SK-N-SH treated with all-trans-retinoic acid at 6 μM for 48 hours (cell line): ENCODE results near the gene PDZD2.

ENCODE experiments used
- ATAC-seq: fragments of 200-7000 bp; cut with Tn5 transposase; 3 replicates; pipeline ENCODE4 v1.9.1; 2020; ENCODE audit warnings: mild to moderate bottlenecking, moderate library complexity
- ARNTL ChIP-seq: fragments of 450-650 bp; formaldehyde crosslinking; IDR thresholded peaks from 2 replicates; pipeline ENCODE4 v1.5.0; 2020; ENCODE audit warnings: low read depth, mild to moderate bottlenecking, moderate library complexity, borderline replicate concordance
- BACH2 ChIP-seq: fragments of 250-450 bp; sonication (Bioruptor Pico); IDR thresholded peaks from 2 replicates; pipeline ENCODE4 v1.9.0; 2021; ENCODE audit warnings: mild to moderate bottlenecking, borderline replicate concordance
- CSDC2 ChIP-seq: fragments of 250-450 bp; sonication (Bioruptor Pico); IDR thresholded peaks from 2 replicates; pipeline ENCODE4 v1.5.0; 2020; ENCODE audit warnings: mild to moderate bottlenecking, moderate library complexity
- ESRRG ChIP-seq: fragments of 250-450 bp; sonication (Bioruptor Pico); IDR thresholded peaks from 2 replicates; pipeline ENCODE4 v1.6.1; 2021; ENCODE audit warnings: mild to moderate bottlenecking
- GLIS3 ChIP-seq: fragments of 250-450 bp; sonication (Bioruptor Pico); IDR thresholded peaks from 2 replicates; pipeline ENCODE4 v1.5.0; 2020; ENCODE audit warnings: mild to moderate bottlenecking, moderate library complexity
- SNAI2 ChIP-seq: fragments of 250-450 bp; sonication (Bioruptor Pico); IDR thresholded peaks from 2 replicates; pipeline ENCODE4 v1.5.0; 2020; ENCODE audit warnings: mild to moderate bottlenecking, moderate library complexity
- TCF4 ChIP-seq: fragments of 250-450 bp; sonication (Bioruptor Pico); IDR thresholded peaks from 2 replicates; pipeline ENCODE4 v1.8.0; 2021; ENCODE audit warnings: mild to moderate bottlenecking, moderate library complexity, borderline replicate concordance
- TOX ChIP-seq: fragments of 250-450 bp; sonication (Bioruptor Pico); IDR thresholded peaks from 2 replicates; pipeline ENCODE4 v1.8.0; 2021; ENCODE audit warnings: mild to moderate bottlenecking, moderate library complexity, borderline replicate concordance
- TSHZ2 ChIP-seq: fragments of 250-450 bp; sonication (Bioruptor Pico); IDR thresholded peaks from 2 replicates; pipeline ENCODE4 v1.5.0; 2020; ENCODE audit warnings: mild to moderate bottlenecking, moderate library complexity
- ZFP3 ChIP-seq: fragments of 250-450 bp; sonication (Bioruptor Pico); IDR thresholded peaks from 2 replicates; pipeline ENCODE4 v1.5.0; 2020; ENCODE audit warnings: mild to moderate bottlenecking, moderate library complexity
- ZNF565 ChIP-seq: fragments of 450-650 bp; formaldehyde crosslinking; conservative IDR thresholded peaks from 2 replicates; pipeline ENCODE4 v1.5.0; 2020; ENCODE audit warnings: low read depth, mild to moderate bottlenecking, moderate library complexity
- ZNF70 ChIP-seq: fragments of 450-650 bp; formaldehyde crosslinking; IDR thresholded peaks from 2 replicates; pipeline ENCODE4 v1.5.0; 2020; ENCODE audit warnings: mild to moderate bottlenecking, moderate library complexity
- TF ChIP-seq, protein P1 (sequence below): fragments of 250-450 bp; sonication (Bioruptor Pico); IDR thresholded peaks from 2 replicates; pipeline ENCODE4 v1.5.1; 2021; ENCODE audit warnings: mild to moderate bottlenecking, moderate library complexity
- TF ChIP-seq, protein P2 (sequence below): fragments of 250-450 bp; sonication (Bioruptor Pico); IDR thresholded peaks from 2 replicates; pipeline ENCODE4 v1.8.0; 2020; ENCODE audit warnings: mild to moderate bottlenecking, moderate library complexity, borderline replicate concordance
- TF ChIP-seq, protein P3 (sequence below): fragments of 250-450 bp; sonication (Bioruptor Pico); IDR thresholded peaks from 2 replicates; pipeline ENCODE4 v1.8.0; 2021; ENCODE audit warnings: low read depth, mild to moderate bottlenecking, moderate library complexity, borderline replicate concordance
- TF ChIP-seq, protein P4 (sequence below): fragments of 250-450 bp; sonication (Bioruptor Pico); IDR thresholded peaks from 2 replicates; pipeline ENCODE4 v1.5.1; 2020; ENCODE audit warnings: low read depth, mild to moderate bottlenecking, moderate library complexity

Gene PDZD2

GRCh38 chr5:32138839-32139493 is 500.0 kb downstream of the PDZD2 start:
- no peak for TF ChIP-seq SNAI2
- TF ChIP-seq ESRRG (CRISPR knock-in tag): no peak
- TF ChIP-seq, protein P1, sequence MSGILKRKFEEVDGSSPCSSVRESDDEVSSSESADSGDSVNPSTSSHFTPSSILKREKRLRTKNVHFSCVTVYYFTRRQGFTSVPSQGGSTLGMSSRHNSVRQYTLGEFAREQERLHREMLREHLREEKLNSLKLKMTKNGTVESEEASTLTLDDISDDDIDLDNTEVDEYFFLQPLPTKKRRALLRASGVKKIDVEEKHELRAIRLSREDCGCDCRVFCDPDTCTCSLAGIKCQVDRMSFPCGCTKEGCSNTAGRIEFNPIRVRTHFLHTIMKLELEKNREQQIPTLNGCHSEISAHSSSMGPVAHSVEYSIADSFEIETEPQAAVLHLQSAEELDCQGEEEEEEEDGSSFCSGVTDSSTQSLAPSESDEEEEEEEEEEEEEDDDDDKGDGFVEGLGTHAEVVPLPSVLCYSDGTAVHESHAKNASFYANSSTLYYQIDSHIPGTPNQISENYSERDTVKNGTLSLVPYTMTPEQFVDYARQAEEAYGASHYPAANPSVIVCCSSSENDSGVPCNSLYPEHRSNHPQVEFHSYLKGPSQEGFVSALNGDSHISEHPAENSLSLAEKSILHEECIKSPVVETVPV (CRISPR knock-in tag): no peak
- ATAC-seq: no peak

GRCh38 chr5:32143617-32144377 is 504.9 kb downstream of the PDZD2 start:
- no peak for TF ChIP-seq ZFP3
- TF ChIP-seq, protein P1 (CRISPR knock-in tag): no peak
- TF ChIP-seq TCF4 (CRISPR knock-in tag): no peak
- TF ChIP-seq, protein P2, sequence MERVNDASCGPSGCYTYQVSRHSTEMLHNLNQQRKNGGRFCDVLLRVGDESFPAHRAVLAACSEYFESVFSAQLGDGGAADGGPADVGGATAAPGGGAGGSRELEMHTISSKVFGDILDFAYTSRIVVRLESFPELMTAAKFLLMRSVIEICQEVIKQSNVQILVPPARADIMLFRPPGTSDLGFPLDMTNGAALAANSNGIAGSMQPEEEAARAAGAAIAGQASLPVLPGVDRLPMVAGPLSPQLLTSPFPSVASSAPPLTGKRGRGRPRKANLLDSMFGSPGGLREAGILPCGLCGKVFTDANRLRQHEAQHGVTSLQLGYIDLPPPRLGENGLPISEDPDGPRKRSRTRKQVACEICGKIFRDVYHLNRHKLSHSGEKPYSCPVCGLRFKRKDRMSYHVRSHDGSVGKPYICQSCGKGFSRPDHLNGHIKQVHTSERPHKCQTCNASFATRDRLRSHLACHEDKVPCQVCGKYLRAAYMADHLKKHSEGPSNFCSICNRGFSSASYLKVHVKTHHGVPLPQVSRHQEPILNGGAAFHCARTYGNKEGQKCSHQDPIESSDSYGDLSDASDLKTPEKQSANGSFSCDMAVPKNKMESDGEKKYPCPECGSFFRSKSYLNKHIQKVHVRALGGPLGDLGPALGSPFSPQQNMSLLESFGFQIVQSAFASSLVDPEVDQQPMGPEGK (CRISPR knock-in tag): no peak
- TF ChIP-seq SNAI2: no peak
- TF ChIP-seq TSHZ2: no peak
- TF ChIP-seq CSDC2 (CRISPR knock-in tag): no peak
- no peak for TF ChIP-seq GLIS3 (CRISPR knock-in tag)
- TF ChIP-seq, protein P3, sequence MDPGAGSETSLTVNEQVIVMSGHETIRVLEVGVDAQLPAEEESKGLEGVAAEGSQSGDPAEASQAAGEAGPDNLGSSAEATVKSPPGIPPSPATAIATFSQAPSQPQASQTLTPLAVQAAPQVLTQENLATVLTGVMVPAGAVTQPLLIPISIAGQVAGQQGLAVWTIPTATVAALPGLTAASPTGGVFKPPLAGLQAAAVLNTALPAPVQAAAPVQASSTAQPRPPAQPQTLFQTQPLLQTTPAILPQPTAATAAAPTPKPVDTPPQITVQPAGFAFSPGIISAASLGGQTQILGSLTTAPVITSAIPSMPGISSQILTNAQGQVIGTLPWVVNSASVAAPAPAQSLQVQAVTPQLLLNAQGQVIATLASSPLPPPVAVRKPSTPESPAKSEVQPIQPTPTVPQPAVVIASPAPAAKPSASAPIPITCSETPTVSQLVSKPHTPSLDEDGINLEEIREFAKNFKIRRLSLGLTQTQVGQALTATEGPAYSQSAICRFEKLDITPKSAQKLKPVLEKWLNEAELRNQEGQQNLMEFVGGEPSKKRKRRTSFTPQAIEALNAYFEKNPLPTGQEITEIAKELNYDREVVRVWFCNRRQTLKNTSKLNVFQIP (CRISPR knock-in tag): no peak
- no peak for TF ChIP-seq ESRRG (CRISPR knock-in tag)
- TF ChIP-seq, protein P4, sequence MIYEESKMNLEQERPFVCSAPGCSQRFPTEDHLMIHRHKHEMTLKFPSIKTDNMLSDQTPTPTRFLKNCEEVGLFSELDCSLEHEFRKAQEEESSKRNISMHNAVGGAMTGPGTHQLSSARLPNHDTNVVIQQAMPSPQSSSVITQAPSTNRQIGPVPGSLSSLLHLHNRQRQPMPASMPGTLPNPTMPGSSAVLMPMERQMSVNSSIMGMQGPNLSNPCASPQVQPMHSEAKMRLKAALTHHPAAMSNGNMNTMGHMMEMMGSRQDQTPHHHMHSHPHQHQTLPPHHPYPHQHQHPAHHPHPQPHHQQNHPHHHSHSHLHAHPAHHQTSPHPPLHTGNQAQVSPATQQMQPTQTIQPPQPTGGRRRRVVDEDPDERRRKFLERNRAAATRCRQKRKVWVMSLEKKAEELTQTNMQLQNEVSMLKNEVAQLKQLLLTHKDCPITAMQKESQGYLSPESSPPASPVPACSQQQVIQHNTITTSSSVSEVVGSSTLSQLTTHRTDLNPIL: no peak
- no peak for TF ChIP-seq TOX
- no peak for TF ChIP-seq ZNF70
- peak; percentile 74 for ATAC-seq

- no peak for ATAC-seq
- no peak for TF ChIP-seq TCF4 (CRISPR knock-in tag)
- TF ChIP-seq ZNF565: no peak
- TF ChIP-seq, protein P1 (CRISPR knock-in tag): no peak
- no peak for TF ChIP-seq ARNTL (CRISPR knock-in tag)
- TF ChIP-seq BACH2: no peak
- TF ChIP-seq, all 23 proteins: peak for 0
These were observed 505.7 kb downstream of the PDZD2 start for GRCh38 chr5:32144378-32145207.
